Aorta (tissue), 5 donors: Measurements from ENCODE around the gene GPC5. TPM values are rescaled to one million over a fixed set of nuclear protein-coding genes. Genes with fewer than 3 reads are reported as not detected.

Experiments used
- ATAC-seq: fragments of 200-7000 bp; cut with Tn5 transposase; one replicate; pipeline ENCODE4 v1.9.1; 2022; ENCODE audit warnings: moderate library complexity; ENCODE audit not compliant: low FRiP score
- DNase-seq, 2 donors: peaks; one replicate each; pipeline ENCODE4 v3.0.0-alpha.2; 2020
- H3K27ac ChIP-seq, 2 donors: one replicate each; pipeline ENCODE4 v1.5.1; 2013; ENCODE audit warnings: low read length in 2 of 2, mild to moderate bottlenecking in 2 of 2, moderate library complexity in 2 of 2, control low read depth in 1 of 2, inconsistent platforms in 1 of 2, low read depth in 1 of 2
- H3K27me3 ChIP-seq, 2 donors: one replicate each; pipeline ENCODE4 v1.6.1; 2013; ENCODE audit warnings: control low read depth in 1 of 2, low read length in 1 of 2, mild to moderate bottlenecking in 1 of 2, moderate library complexity in 1 of 2; ENCODE audit not compliant: insufficient read depth in 2 of 2, control insufficient read depth in 1 of 2
- H3K36me3 ChIP-seq, 2 donors: one replicate each; pipeline ENCODE4 v1.6.1; 2013; ENCODE audit warnings: control low read depth in 1 of 2, low read length in 1 of 2, mild to moderate bottlenecking in 1 of 2; ENCODE audit not compliant: insufficient read depth in 2 of 2, control insufficient read depth in 1 of 2
- H3K4me1 ChIP-seq, 2 donors: one replicate each; pipeline ENCODE4 v1.6.1; 2013; ENCODE audit warnings: low read length in 2 of 2, control low read depth in 1 of 2, mild to moderate bottlenecking in 1 of 2, moderate library complexity in 1 of 2; ENCODE audit not compliant: insufficient read depth in 2 of 2, control insufficient read depth in 1 of 2
- H3K4me3 ChIP-seq, 2 donors: one replicate each; pipeline ENCODE4 v1.5.1; 2013; ENCODE audit warnings: low read length in 2 of 2, control low read depth in 1 of 2, mild to moderate bottlenecking in 1 of 2
- H3K9me3 ChIP-seq: one replicate; pipeline ENCODE4 v1.6.1; 2013; ENCODE audit warnings: mild to moderate bottlenecking, low read length; ENCODE audit not compliant: control insufficient read depth
- WGBS, 2 donors: extraction: QIAGEN DNeasy Blood & Tissue Kit; methylation state at CpG; one replicate each; pipeline ENCODE4 v1.1.7; 2013; 5-methylcytosine and 5-hydroxymethylcytosine counted together
- intact Hi-C, 2 donors: fragments of 100-400 bp; cut with DNase I; formaldehyde crosslinking; loops; one replicate each; pipeline versions ENCODE4 v1.14.2 to v1.15.0; 2022
- polyA plus RNA-seq, 2 donors: library from polyadenylated mRNA; stranded (reverse); fragments of 200-250 nt; gene quantifications; one replicate each; pipeline ENCODE4 v1.2.3, GENCODE V29; 2013
- total RNA-seq, 2 donors: library from RNA; stranded (reverse); fragmentation: NEBNext Ultra II Directional; extraction: Animal tissue kit (Norgen Biotek cat#: 25700); gene quantifications; one replicate each; pipeline ENCODE4 v1.2.1, GENCODE V29; 2021
- donor health status: healthy with polysubstance abuse.
- donor health status: Bipolar disorder and iron deficiency.
- donor health status: DM: no; HTN: no; CAD: no.
- donor health status: DM: no; HTN: no; CAD: no.
- donor health status: DM: yes; HTN: yes; CAD: no.

GPC5 gene
- total and polyA plus RNA-seq, 4 donors, result 0.97 to 1.5 TPM; not detected in 2

DNA sequence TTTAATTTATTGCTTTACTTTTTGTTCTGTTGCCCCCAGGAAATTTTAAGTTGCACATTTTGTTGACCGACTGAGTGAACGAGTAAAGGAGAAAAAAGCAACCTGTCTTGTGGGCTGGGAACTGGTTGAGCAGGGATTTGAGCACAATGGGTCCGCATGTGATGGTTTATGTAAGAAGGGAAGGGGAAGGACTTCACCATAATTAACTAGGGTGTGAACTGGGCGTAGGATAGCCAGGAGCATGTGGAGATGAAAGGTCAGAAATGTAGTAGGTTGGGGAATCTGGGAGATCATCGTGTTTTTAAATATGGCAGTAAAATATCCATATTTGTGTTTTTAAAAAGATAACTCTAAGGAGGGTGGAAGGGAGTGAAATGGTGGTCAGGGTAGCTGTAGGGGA, 99.9 kb downstream of the GPC5 start:
- H3K4me1 ChIP-seq, result no peaks in the 10 kb centered on the region
- no peaks in the 10 kb centered on the region for H3K9me3 ChIP-seq
- intact Hi-C loops, result no loop called here
- ATAC-seq, result no peak
- no peak overlapping the region for H3K4me3 ChIP-seq
- no peaks in the 10 kb centered on the region for H3K27me3 ChIP-seq
- DNase-seq, result no peak
- no peak overlapping the region for H3K27ac ChIP-seq
- 85 to 86% methylated on average over 5 of the region's 5 CpGs for WGBS, 2 donors
- peaks cover 0 to 3% of the 10 kb centered on the region in 2 donors for H3K36me3 ChIP-seq

DNA sequence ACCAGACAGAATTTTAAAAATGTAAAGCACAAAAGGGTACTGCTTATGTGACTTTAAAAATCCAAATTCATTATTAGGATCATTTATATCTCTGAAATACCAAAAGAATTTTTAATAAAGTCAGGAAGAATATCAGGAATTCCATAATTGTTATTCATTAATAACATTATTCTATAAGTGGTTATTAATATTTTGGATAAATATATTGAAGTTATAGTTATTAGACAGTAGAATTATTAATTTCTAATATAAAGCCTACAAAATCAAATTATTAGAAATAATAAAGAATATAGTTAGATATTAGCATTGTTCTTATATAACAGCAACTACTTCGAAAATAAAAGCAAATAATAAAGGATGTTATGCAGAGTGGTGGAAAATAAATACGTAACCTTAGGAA, 105.8 kb downstream of the GPC5 start:
- Histone ChIP-seq H3K9me3 (no peaks in the 10 kb centered on the region), H3K27ac (no peak overlapping the region), H3K27me3 (no peaks in the 10 kb centered on the region), H3K4me1 (no peaks in the 10 kb centered on the region), H3K4me3 (no peak overlapping the region), H3K36me3 (peaks cover 0 to 3% of the 10 kb centered on the region in 2 donors)
- no peak for ATAC-seq
- 87 to 90% methylated on average over 2 of the region's 2 CpGs for WGBS, 2 donors
- intact Hi-C loops, result no loop called here
- no peak for DNase-seq

DNA sequence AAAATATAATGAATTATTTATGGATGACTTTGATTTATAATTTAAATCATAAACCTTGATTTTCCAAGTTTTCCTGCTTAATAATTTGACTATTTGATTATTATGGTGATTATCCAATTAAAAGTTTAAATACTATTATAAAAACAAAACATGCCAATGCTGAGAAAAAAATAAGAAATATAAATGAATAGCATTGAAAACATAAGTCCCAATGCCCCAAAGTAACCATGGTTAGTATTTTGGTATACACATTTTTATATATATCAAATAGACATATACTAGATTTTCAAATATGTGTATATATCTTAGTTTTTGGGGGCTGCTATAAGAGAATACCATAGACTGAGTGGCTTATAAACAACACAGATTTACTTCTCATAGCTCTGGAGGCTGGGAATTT, 108.3 kb downstream of the GPC5 start:
- intact Hi-C loops, result no loop called here
- ATAC-seq, result no peak
- H3K4me3 ChIP-seq, result no peak overlapping the region

DNA sequence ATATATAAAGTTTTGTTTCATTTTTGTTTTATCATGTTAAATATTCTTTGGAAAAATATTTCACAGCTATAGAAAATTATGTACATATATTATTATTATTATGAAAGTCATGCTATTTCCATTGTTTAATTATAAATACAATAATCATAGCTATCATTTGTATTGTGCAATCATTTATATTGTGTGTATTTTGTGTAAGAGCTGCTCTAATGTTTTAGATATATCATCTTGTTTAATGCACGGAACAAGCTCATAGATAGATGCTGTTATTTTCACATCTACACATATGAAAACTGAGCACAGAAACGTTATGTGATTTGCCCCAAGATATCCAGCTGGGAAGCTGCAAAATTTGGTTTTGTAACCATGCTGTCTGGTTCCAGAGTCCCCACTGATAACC, 111.6 kb downstream of the GPC5 start:
- DNase-seq (no peak), ATAC-seq (no peak)
- Histone ChIP-seq H3K9me3 (no peaks in the 10 kb centered on the region), H3K36me3 (no peaks in the 10 kb centered on the region), H3K27ac (no peak overlapping the region), H3K27me3 (no peaks in the 10 kb centered on the region), H3K4me3 (no peak overlapping the region), H3K4me1 (no peaks in the 10 kb centered on the region)
- WGBS, 2 donors, result 56 to 59% methylated on average over 2 of the region's 2 CpGs
- intact Hi-C loops, result no loop called here

More for the DNA sequence above, 108.3 kb downstream of the GPC5 start:
- no peaks in the 10 kb centered on the region for H3K36me3 ChIP-seq
- H3K27me3 ChIP-seq, result no peaks in the 10 kb centered on the region
- no peak for DNase-seq
- H3K9me3 ChIP-seq, result no peaks in the 10 kb centered on the region
- H3K4me1 ChIP-seq, result no peaks in the 10 kb centered on the region
- H3K27ac ChIP-seq, result no peak overlapping the region

DNA sequence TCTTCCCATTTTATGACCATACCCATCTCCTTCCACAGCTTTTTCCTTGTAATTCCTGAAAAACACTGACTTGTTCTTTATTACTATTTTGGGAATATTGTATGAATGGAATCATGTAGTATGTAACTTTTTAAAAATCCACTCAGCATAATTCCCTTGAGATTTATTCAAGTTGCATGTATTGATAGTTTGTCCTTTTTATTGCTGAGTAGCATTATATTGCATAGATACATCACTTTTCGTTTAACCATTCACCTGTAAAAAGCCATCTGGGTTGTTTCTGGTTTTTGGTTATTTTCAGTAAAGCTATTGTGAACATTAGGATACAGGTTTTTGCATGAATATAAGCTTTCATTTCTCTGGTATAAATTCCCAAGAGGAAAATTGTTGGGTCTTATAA, 115.4 kb downstream of the GPC5 start:
- ATAC-seq (no peak), DNase-seq (no peak)
- Histone ChIP-seq H3K36me3 (no peaks in the 10 kb centered on the region), H3K4me1 (no peaks in the 10 kb centered on the region), H3K9me3 (no peaks in the 10 kb centered on the region), H3K27me3 (peaks cover 0 to 3% of the 10 kb centered on the region in 2 donors), H3K27ac (no peak overlapping the region), H3K4me3 (no peak overlapping the region)
- intact Hi-C loops, result no loop called here
- 68 to 80% methylated on average over 1 of the region's 1 CpG for WGBS, 2 donors

DNA sequence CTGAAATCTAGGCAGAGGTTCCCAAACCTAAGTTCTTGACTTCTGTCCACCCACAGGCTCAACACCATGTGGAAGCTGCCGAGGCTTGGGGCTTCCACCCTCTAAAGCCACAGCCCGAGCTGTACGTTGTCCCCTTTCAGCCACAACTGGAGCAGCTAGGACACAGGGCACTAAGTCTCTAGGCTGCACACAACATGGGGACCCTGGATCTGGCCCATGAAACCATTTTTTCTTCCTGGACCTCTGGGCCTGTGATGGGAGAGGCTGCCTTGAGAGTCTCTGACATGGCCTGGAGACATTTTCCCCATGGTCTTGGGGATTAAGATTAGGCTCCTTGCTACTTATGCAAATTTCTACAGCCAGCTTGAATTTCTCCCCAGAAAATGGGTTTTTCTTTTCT, 118.4 kb downstream of the GPC5 start:
- intact Hi-C loops, result no loop called here
- H3K36me3 ChIP-seq, result no peaks in the 10 kb centered on the region
- no peak for ATAC-seq
- 77 to 79% methylated on average over 3 of the region's 3 CpGs for WGBS, 2 donors
- H3K27me3 ChIP-seq, result peaks cover 0 to 3% of the 10 kb centered on the region in 2 donors
- H3K9me3 ChIP-seq, result no peaks in the 10 kb centered on the region
- no peak overlapping the region for H3K4me3 ChIP-seq
- H3K4me1 ChIP-seq, result no peaks in the 10 kb centered on the region
- H3K27ac ChIP-seq, result no peak overlapping the region
- DNase-seq, result no peak

DNA sequence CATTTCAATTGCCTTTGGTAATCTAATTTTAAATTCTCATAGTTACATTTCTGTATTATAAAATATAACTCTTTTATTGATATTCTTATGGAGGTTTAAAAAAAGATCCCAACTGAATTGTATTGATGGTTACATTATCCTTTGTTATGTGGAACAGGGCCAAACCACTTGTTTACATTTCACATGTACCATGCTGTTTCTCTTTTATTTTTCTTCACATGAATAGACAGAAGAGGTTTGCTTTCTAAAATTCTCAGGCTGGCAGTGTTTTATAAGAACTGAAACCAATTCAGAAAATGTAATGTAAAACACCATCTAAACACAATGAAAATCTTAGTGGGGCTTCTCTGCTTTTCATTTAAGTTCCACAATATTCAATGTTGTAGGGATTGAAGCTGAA, 122.5 kb downstream of the GPC5 start:
- H3K27ac ChIP-seq, result no peak overlapping the region
- no peak for DNase-seq
- no peaks in the 10 kb centered on the region for H3K36me3 ChIP-seq
- intact Hi-C loops, result no loop called here
- H3K27me3 ChIP-seq, result peaks cover 0 to 3% of the 10 kb centered on the region in 2 donors
- no peaks in the 10 kb centered on the region for H3K9me3 ChIP-seq
- ATAC-seq, result no peak
- H3K4me3 ChIP-seq, result no peak overlapping the region
- no peaks in the 10 kb centered on the region for H3K4me1 ChIP-seq

DNA sequence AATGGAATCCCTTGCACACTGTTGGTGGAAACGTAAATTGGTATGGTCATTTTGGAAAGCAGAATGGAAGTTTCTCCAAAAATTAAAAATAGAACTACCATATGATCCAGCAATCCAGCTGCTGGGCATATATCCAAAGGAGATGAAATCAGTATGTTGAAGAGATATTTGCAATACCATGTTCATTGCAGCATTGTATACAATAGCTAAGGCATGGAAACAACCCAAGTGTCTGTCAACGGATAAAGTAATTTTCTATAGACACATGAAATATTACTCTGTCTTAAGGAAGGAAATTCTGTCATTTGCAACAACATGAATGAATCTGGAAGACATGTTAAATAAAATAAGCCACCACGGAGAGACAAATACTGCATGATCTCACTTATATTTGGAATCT, 124.7 kb downstream of the GPC5 start:
- intact Hi-C loops, result no loop called here
- Histone ChIP-seq H3K27ac (no peak overlapping the region), H3K4me3 (no peak overlapping the region), H3K9me3 (no peaks in the 10 kb centered on the region), H3K4me1 (no peaks in the 10 kb centered on the region), H3K36me3 (no peaks in the 10 kb centered on the region), H3K27me3 (no peaks in the 10 kb centered on the region)
- 9% methylated on average over 3 of the region's 3 CpGs for WGBS, 2 donors
- DNase-seq, result no peak
- ATAC-seq, result no peak

DNA sequence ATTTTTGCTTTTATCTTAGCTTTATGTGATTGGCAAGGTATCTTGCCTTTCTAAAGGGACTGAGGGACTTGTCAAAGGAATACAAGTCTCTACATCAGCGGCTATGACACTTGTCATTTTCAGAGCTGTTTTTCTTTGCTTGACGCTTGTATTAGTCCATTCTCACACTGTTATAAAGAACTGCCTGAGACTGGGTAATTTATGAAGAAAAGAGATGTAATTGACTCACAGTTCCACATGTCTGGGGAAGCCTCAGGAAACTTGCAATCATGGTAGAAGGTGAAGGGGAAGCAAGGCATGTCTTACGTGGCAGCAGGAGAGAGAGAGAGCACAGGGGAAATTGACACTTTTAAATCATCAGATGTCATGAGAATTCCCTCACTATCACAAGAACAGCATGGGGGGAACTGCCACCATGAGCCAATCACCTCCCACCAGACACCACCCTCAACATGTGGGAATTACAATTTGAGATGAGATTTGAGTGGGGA, 128.2 kb downstream of the GPC5 start:
- Histone ChIP-seq H3K36me3 (no peaks in the 10 kb centered on the region), H3K4me1 (no peaks in the 10 kb centered on the region), H3K9me3 (peaks cover 2% of the 10 kb centered on the region), H3K27ac (no peak overlapping the region), H3K4me3 (no peak overlapping the region), H3K27me3 (no peaks in the 10 kb centered on the region)
- 76 to 78% methylated on average over 3 of the region's 3 CpGs for WGBS, 2 donors
- DNase-seq (no peak), ATAC-seq (no peak)
- intact Hi-C loops, result no loop called here
